GM18526 (cell line): Measurements from ENCODE around the gene HSD17B13.

Source experiments
- POLR2A ChIP-seq: IDR thresholded peaks from 3 replicates; pipeline ENCODE4 v1.6.1; 2011; ENCODE audit not compliant: insufficient read length; ENCODE audit errors: extremely low read depth

Gene HSD17B13

DNA sequence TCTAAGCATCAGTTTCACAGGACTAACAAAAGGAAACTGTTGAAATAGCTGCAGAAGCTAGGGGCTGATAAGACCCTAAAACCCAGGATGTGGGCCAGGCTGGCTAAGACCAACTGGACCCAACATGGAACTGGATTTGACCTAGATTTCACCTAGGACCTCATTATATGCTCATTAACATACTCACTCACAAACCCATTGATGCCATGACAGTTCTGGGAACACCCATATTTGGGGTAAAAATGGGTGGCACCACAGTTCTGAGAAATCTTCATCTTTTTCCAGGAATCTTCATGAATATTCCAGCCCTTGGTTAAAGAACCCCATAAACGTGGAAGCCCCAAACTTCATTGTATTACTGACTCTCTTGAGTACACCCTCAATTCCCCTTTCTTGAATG lies 41.1 kb downstream of the HSD17B13 start:
- TF ChIP-seq POLR2A = no peak

DNA sequence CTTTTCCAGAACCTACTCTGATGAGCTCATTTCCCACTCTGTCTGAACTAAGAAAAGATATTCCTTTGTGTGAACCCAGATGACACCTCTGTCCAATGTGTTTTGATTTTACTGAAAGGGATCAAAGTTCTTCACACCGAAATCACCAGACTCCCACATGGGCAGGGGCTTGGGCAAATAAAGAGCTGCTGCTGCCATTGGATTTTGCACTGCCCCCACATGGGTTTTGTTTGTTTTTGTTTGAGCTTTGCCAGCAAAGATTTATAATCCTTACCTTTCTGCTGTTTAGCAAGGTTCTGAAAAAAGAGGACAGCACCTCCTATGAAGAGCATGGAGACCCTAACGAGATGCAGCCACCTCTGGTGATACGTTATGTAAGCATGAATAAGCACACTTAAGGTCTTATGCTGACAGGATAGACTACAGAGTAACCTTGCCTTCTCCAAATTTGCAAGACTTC lies 44.3 kb downstream of the HSD17B13 start:
- no peak for TF ChIP-seq POLR2A

DNA sequence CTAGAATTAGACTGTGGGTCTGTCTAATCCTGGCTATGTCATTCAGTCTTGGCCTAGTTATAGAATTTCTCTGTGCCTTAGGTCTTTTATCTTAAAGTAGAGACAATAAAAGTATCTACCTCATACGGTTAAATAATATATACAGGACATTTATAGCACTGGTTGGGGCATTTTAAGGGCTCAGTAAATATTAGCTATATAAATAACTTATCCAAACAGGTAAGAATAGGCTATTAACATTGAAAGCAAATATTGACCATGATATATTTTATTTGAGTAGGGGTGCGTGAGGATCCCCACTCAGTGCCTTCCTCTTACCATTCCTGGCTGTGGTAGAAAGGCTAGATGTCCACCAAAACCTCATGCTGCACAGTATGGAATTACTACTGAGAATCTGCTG lies 47.4 kb downstream of the HSD17B13 start:
- no peak for TF ChIP-seq POLR2A

DNA sequence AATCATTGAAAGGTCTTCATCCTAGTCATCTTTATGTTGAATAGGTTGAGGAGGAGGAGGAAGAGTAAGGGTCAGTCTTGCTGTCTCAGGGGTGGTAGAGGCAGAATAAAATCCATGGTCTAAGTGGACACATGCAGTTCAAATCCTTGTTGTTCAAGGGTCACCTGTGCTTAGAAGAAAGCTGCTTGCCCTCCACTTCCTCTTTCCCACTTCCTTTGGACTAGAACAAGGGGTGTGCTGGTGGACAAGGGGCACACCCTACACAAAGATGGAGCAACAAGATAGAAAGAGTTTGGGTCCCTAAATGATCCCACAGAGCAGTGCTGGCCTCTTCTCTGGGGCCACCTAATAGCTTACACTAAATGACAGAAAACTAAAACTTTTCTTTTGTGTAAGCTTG lies 47.9 kb downstream of the HSD17B13 start:
- TF ChIP-seq POLR2A = no peak

- TF ChIP-seq POLR2A = no peak
These were observed 48.4 kb downstream of the HSD17B13 start for GRCh38 chr4:87274327-87274726.

DNA sequence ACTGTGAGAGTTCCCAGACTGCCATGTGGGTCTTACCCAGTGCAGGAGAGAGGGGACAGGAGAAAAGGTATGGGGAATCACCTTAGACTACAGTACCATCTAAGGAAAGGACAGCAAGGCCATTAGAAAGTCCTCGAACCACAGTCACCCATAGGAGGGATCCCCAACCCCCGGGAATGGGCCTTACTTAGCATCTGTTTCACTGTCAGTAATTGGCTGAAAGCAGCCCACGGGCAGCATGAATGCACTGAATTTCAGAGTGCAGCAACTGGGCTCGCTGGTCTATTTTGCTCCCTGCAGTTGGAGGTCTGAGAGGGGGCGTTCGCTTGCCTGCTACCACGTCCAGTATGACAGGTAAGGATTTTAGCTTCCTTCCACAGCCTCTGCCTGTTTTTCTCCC lies 51.9 kb downstream of the HSD17B13 start:
- no peak for TF ChIP-seq POLR2A

GRCh38 chr4:87270144-87270543 lies 52.5 kb downstream of the HSD17B13 start:
- TF ChIP-seq POLR2A = no peak

DNA sequence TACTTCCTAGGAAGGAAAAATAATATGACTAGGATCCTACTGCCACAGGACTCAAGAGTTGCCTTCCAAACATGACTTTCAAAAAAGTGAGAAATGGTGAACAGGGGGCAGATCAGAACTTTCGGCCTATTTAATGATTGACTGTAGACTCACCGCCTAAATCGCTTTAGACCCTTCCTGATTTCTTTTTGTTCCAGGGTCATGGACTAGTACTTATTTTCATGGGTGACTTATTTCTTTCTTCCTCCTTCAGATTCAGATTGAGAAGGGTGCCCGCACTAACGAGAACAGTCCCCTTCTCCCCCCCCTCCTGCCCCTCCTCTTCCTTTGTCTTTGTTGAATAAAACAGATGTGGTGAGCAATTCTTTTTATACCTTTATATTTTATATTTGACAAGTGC lies 54.3 kb downstream of the HSD17B13 start:
- TF ChIP-seq POLR2A = no peak

DNA sequence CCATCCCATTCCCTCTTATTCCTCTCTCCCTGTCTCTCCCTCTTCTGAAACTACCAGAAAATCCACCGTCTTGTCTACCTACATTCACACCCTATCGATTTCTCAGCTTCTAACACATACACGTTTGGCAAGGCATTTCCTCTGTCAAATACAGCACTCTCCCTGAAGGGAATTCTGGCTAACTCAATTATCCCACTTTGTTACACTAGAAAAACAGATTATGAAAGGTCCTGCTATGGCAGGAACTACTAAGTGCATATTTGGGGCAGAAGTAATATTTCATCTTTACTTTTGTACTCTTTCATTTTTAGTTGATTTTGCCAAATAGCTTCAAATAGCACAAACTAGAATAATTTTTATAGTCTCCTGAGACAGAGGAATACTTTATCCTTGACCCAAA lies 55.7 kb downstream of the HSD17B13 start:
- TF ChIP-seq POLR2A = no peak

DNA sequence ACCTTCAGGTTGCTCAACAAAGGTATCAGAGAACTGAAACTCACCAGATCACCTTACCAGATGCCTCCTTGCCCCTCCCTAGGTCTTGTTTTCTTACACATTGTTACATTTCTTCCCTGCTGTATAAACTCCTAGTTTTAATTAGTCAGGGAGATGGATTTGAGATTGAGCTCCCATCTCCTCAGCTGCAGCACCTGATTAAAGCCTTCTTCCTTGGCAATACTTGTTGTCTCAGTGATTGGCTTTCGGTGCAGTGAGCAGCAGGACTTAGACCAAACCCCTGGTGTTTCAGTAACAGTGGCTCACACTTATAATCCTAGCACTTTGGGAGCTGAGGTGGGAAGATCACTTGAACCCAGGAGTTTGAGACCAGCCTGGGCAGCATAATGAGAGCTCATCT lies 59.8 kb downstream of the HSD17B13 start:
- no peak for TF ChIP-seq POLR2A

DNA sequence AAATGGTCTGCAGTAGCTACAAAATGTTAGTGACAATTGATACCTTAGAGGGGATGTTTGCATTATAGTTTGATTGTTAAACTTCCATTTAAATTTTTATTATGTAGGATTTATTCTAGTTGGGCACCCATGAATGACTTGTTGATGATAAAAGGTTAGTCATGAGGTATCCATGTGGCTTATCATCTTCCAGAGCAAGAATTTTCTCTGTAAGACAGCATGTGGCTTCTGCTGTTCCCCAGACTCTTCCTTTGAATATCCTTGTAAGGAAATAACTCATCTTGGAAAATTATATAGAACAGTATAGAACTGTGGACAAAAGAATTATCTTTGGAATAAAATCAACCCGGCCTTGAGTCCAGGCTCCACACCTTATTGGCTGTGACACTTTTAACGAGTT lies 62.2 kb downstream of the HSD17B13 start:
- no peak for TF ChIP-seq POLR2A

DNA sequence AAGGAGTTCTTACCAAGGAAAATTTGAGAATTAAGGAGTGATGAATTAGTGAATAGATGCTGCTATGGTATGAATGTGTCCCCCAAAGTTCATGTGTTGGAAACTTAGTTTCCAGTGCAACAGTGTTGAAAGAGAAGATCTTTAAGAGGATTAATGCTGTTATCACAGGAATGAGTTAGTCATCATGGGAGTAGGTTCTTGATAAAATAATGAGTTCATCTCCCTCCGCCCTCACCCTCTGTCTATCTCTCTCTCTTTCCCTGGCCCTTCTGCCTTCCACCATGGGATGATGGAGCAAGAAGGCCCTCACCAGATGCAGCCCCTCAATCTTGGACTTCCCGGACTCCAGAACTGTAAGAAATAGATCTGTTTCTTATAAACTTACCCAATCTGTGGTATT lies 64.0 kb downstream of the HSD17B13 start:
- TF ChIP-seq POLR2A = no peak

- no peak for TF ChIP-seq POLR2A
These were observed 65.2 kb downstream of the HSD17B13 start for GRCh38 chr4:87257523-87257922.

GRCh38 chr4:87255755-87256154 lies 66.9 kb downstream of the HSD17B13 start:
- TF ChIP-seq POLR2A = no peak
